Cardiac muscle cell (in vitro differentiated cells and primary cell): ENCODE data around the gene CEP20. TPM values are rescaled to one million over a fixed set of nuclear protein-coding genes. Genes with fewer than 3 reads are reported as not detected.
A peak's percentile ranks its signal among the peaks of the same experiment; 100 is the strongest.

Experiments
- DNase-seq, 2 donors: peaks; one replicate each; pipeline versions ENCODE4 v3.0.0 to v3.0.0-alpha.2; 2010 to 2017; ENCODE audit warnings: low read depth in 1 of 2, low spot score in 1 of 2
- H3K27ac ChIP-seq: fragments of 200-600 bp; sonication (generic); 2 replicates; pipeline ENCODE4 v1.5.1; 2016
- H3K27me3 ChIP-seq: fragments of 200-600 bp; sonication (generic); 2 replicates; pipeline ENCODE4 v1.6.0; 2016; ENCODE audit warnings: control low read depth
- H3K36me3 ChIP-seq: fragments of 200-600 bp; sonication (generic); 2 replicates; pipeline ENCODE4 v1.5.1; 2016; ENCODE audit warnings: control low read depth
- H3K4me1 ChIP-seq: fragments of 200-600 bp; sonication (generic); 2 replicates; pipeline ENCODE4 v1.8.1; 2017; ENCODE audit warnings: low read depth, mild to moderate bottlenecking, mixed run types
- H3K4me3 ChIP-seq: fragments of 200-600 bp; sonication (generic); 2 replicates; pipeline ENCODE4 v1.5.1; 2016; ENCODE audit warnings: mild to moderate bottlenecking
- H3K9me3 ChIP-seq: fragments of 200-600 bp; sonication (generic); 2 replicates; pipeline ENCODE4 v1.5.1; 2017; ENCODE audit warnings: low read depth, mild to moderate bottlenecking, control low read depth
- polyA plus RNA-seq: library from polyadenylated mRNA; unstranded; fragments of >200 nt; fragmentation: Nextera tagmentation; extraction: Ambion mirVana; gene quantifications from 2 replicates; pipeline ENCODE4 v1.2.1, GENCODE V29; 2016
- total RNA-seq: library from RNA; depleted of rRNA; stranded (reverse); fragments of >200 nt; gene quantifications from 2 replicates; pipeline ENCODE4 v1.2.3, GENCODE V29; 2016
- TF ChIP-seq, protein P1 (sequence below): IDR thresholded peaks from 2 replicates; pipeline ENCODE4 v1.5.1; 2012; ENCODE audit warnings: low read depth, mild to moderate bottlenecking, low read length

CEP20 gene
- total and polyA plus RNA-seq, 2 experiments from 2014 or later, result 14.8 to 21.4 TPM

DNA sequence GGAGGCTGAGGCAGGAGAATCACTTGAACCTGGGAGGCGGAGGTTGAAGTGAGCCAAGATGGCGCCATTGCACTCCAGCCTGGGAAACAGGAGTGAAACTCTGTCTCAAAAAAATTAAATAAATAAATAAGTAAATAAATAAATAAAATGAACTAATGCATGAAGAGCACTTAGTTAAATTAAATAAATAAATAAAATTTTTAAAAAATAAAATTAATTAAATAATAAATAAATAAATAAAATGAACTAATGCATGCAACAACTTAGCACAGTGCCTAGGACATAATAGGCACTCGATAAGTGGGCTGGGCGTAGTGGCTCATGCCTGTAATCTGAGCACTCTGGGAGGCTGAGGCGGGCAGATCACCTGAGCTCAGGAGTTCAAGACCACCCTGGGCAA, 15.6 kb upstream of the CEP20 start:
- Histone ChIP-seq H3K4me3 (no peak overlapping the region), H3K27me3 (peaks cover 5% of the 10 kb centered on the region), H3K4me1 (no peaks in the 10 kb centered on the region), H3K27ac (no peak overlapping the region), H3K36me3 (no peaks in the 10 kb centered on the region), H3K9me3 (no peaks in the 10 kb centered on the region)
- TF ChIP-seq, protein P1, sequence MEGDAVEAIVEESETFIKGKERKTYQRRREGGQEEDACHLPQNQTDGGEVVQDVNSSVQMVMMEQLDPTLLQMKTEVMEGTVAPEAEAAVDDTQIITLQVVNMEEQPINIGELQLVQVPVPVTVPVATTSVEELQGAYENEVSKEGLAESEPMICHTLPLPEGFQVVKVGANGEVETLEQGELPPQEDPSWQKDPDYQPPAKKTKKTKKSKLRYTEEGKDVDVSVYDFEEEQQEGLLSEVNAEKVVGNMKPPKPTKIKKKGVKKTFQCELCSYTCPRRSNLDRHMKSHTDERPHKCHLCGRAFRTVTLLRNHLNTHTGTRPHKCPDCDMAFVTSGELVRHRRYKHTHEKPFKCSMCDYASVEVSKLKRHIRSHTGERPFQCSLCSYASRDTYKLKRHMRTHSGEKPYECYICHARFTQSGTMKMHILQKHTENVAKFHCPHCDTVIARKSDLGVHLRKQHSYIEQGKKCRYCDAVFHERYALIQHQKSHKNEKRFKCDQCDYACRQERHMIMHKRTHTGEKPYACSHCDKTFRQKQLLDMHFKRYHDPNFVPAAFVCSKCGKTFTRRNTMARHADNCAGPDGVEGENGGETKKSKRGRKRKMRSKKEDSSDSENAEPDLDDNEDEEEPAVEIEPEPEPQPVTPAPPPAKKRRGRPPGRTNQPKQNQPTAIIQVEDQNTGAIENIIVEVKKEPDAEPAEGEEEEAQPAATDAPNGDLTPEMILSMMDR, result no peak
- DNase-seq, result no peak

DNA sequence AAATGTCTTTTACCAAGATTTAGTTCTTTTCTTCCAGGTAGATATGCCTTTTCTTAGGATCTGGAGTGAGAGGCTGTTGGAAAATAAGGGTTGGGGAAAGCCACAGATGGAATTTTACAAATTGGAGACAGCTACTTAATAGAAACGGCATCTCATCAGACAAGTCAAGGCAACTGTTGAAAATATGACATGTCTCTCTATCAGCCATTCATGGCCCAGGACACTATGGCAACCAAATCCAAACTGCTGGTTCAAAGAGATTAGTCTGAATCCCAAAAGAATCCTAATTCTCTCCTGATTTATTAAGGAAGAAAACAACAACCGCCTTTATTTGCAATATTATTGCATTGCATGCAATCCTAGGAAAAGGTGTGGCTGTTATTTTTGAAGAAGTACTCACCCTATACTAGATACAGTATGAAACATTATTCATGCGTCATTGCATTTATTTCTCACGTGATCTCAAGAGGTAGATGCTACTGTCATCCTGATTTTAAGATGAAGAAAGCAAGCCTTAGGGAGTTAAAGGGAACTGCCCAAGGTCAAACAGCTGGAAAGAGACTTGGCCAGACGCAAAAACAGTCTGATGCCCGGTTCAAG, 12.6 kb upstream of the CEP20 start:
- no peak overlapping the region for H3K27ac ChIP-seq

DNA sequence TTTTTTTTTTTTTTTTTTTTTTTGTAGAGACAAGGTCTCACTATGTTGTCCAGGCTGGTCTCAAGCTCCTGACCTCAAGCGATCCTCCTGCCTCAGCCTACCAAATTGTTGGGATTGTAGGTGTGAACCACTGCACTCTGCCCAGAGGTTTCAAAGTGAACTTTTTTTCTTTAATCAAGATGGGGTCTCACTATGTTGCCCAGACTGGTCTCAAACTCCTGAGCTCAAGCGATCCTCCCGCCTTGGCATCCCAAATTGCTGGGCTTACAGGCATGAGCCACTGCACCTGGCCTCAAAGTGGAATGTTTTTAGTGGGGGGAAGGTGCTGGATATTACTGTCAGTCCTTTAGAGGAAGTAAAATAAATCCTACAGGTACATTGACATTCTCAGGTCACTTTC, 12.0 kb upstream of the CEP20 start:
- Histone ChIP-seq H3K9me3 (no peaks in the 10 kb centered on the region), H3K36me3 (no peaks in the 10 kb centered on the region), H3K4me3 (no peak overlapping the region), H3K27me3 (peaks cover 5% of the 10 kb centered on the region), H3K27ac (no peak overlapping the region), H3K4me1 (no peaks in the 10 kb centered on the region)
- TF ChIP-seq, protein P1, result no peak
- DNase-seq, result no peak

More for the DNA sequence above, 12.6 kb upstream of the CEP20 start:
- DNase-seq, result no peak
- H3K9me3 ChIP-seq, result no peaks in the 10 kb centered on the region
- no peaks in the 10 kb centered on the region for H3K4me1 ChIP-seq
- no peaks in the 10 kb centered on the region for H3K36me3 ChIP-seq
- H3K27me3 ChIP-seq, result peaks cover 5% of the 10 kb centered on the region
- TF ChIP-seq, protein P1, result no peak
- H3K4me3 ChIP-seq, result no peak overlapping the region

DNA sequence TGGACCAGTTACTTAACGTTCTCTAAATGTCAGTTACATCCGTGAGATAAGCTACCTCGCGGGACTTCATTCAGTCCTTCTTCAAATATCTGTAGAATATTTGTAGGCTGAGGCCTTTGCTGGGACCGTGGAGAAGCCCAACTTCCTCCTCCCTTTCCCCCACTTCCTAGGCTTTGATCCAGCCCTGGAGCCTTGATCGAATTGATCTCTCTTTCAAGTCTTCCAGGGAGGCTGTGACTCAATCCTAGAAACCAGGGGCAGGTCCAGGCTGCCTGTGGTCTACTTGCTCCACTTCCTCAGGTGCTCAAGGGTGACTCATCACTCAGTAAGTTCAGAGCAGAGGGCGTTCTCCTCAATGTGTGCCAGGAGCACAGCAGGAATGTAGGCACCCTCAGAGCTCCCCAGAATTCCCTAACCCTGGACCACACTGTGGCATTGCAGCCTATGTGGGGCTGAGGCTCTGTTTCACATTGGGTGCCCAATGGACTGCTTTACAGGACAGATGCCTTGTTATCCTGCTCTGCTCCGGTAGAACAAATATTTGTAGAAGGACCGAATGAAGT, 11.2 kb upstream of the CEP20 start:
- Histone ChIP-seq H3K9me3 (no peaks in the 10 kb centered on the region), H3K4me3 (no peak overlapping the region), H3K4me1 (no peaks in the 10 kb centered on the region), H3K36me3 (no peaks in the 10 kb centered on the region), H3K27me3 (peaks cover 5% of the 10 kb centered on the region), H3K27ac (no peak overlapping the region)
- DNase-seq, result peak in 1 of 2 donors; percentile 54
- TF ChIP-seq, protein P1, result no peak

DNA sequence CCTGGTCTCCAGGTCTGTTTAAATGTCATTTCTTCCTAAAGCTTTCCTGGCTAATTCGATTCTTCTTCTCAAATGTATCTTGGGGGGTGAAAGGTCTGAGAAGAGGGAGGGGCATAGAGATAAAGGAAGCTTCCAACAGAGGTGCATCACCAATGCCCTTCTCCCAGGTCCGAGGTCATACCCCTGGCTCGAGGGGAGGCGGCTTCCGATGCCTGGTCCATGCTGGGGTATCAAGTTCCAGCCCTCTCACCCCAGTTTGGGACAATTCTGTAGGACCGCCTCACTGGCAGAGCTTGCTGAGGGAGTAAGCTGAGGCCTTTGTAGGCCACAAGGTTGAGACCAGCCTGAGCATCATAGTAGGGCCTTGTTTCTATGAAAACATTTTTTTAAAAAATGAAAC, 10.3 kb upstream of the CEP20 start:
- H3K36me3 ChIP-seq, result no peaks in the 10 kb centered on the region
- H3K9me3 ChIP-seq, result no peaks in the 10 kb centered on the region
- peaks cover 5% of the 10 kb centered on the region for H3K27me3 ChIP-seq
- H3K4me3 ChIP-seq, result no peak overlapping the region
- DNase-seq, result no peak
- H3K27ac ChIP-seq, result no peak overlapping the region
- TF ChIP-seq, protein P1, result no peak
- no peaks in the 10 kb centered on the region for H3K4me1 ChIP-seq
